HepG2 (cell line): ENCODE data around the gene NKD1. TPM values are rescaled to one million over a fixed set of nuclear protein-coding genes. Genes with fewer than 3 reads are reported as not detected.

Experiments used
- AGO1 ChIP-seq: fragments of 200-400 bp; formaldehyde crosslinking; IDR thresholded peaks from 2 replicates; pipeline ENCODE4 v1.6.1; 2017; ENCODE audit warnings: mild to moderate bottlenecking, low read depth, low read length, moderate library complexity; ENCODE audit not compliant: poor library complexity, severe bottlenecking
- CBX1 ChIP-seq: IDR thresholded peaks from one replicate; pipeline ENCODE4 v1.6.1; 2016; ENCODE audit warnings: antibody characterized with exemption, low read depth
- CBX2 ChIP-seq, 2 experiments: fragments of 200-600 bp in 1 of 2; sonication (generic); formaldehyde crosslinking in 1 of 2; IDR thresholded peaks; 2 replicates each; pipeline versions ENCODE4 v1.7.0 to v1.8.1; 2018 to 2022; ENCODE audit warnings: low read depth in 2 of 2, low read length in 1 of 2, mild to moderate bottlenecking in 1 of 2, missing genetic modification reagents in 1 of 2
- KDM6A ChIP-seq: IDR thresholded peaks from 2 replicates; pipeline ENCODE4 v1.6.1; 2016; ENCODE audit warnings: low read depth
- MED1 ChIP-seq: sonication (generic); formaldehyde crosslinking; IDR thresholded peaks from 2 replicates; pipeline ENCODE4 v1.4.0; 2020; ENCODE audit warnings: missing genetic modification reagents
- MEIS2 ChIP-seq: sonication (generic); formaldehyde crosslinking; IDR thresholded peaks from 2 replicates; pipeline ENCODE4 v1.9.0; 2021; ENCODE audit warnings: mild to moderate bottlenecking, missing genetic modification reagents
- NCOR1 ChIP-seq: fragments of 200-600 bp; sonication (generic); IDR thresholded peaks from 2 replicates; pipeline ENCODE4 v1.7.0; 2017; ENCODE audit warnings: antibody characterized with exemption, low read length, borderline replicate concordance
- NR2F2 ChIP-seq: IDR thresholded peaks from 2 replicates; pipeline ENCODE4 v1.6.1; 2012; ENCODE audit warnings: low read depth, inconsistent platforms, borderline replicate concordance
- PTBP1 ChIP-seq: fragments of 200-400 bp; formaldehyde crosslinking; IDR thresholded peaks from 2 replicates; pipeline ENCODE4 v1.6.1; 2018; ENCODE audit warnings: low read length, low read depth; ENCODE audit not compliant: poor library complexity, severe bottlenecking
- SMARCC2 ChIP-seq: fragments of 450-650 bp; IDR thresholded peaks from 2 replicates; pipeline ENCODE4 v1.6.1; 2017; ENCODE audit warnings: antibody characterized with exemption, mild to moderate bottlenecking
- SSRP1 ChIP-seq: IDR thresholded peaks from 2 replicates; pipeline ENCODE4 v1.6.1; 2016; ENCODE audit warnings: control low read depth
- STAT5B ChIP-seq: sonication (generic); formaldehyde crosslinking; IDR thresholded peaks from 2 replicates; pipeline ENCODE4 v1.4.0; 2020; ENCODE audit warnings: missing genetic modification reagents
- ZFP41 ChIP-seq: sonication (generic); formaldehyde crosslinking; IDR thresholded peaks from 2 replicates; pipeline ENCODE4 v1.4.0; 2020; ENCODE audit warnings: mild to moderate bottlenecking, missing genetic modification reagents, borderline replicate concordance
- ZNF136 ChIP-seq: sonication (generic); formaldehyde crosslinking; IDR thresholded peaks from 2 replicates; pipeline ENCODE4 v1.8.1; 2022; ENCODE audit warnings: low read depth, mild to moderate bottlenecking, moderate library complexity, missing genetic modification reagents
- ZNF232 ChIP-seq: sonication (generic); formaldehyde crosslinking; IDR thresholded peaks from 2 replicates; pipeline ENCODE4 v1.4.0; 2020; ENCODE audit warnings: missing genetic modification reagents, borderline replicate concordance
- ZNF264 ChIP-seq: sonication (generic); formaldehyde crosslinking; IDR thresholded peaks from 2 replicates; pipeline ENCODE4 v1.4.0; 2020; ENCODE audit warnings: missing genetic modification reagents
- ZNF552 ChIP-seq: sonication (generic); formaldehyde crosslinking; IDR thresholded peaks from 2 replicates; pipeline ENCODE4 v1.9.0; 2022; ENCODE audit warnings: missing genetic modification reagents, mild to moderate bottlenecking, borderline replicate concordance
- ZNF562 ChIP-seq: sonication (generic); formaldehyde crosslinking; IDR thresholded peaks from 2 replicates; pipeline ENCODE4 v1.8.0; 2022; ENCODE audit warnings: missing genetic modification reagents, borderline replicate concordance
- ZNF598 ChIP-seq: sonication (generic); formaldehyde crosslinking; IDR thresholded peaks from 2 replicates; pipeline ENCODE4 v1.5.1; 2020; ENCODE audit warnings: mild to moderate bottlenecking, missing genetic modification reagents, borderline replicate concordance
- ZNF747 ChIP-seq: sonication (generic); formaldehyde crosslinking; IDR thresholded peaks from 2 replicates; pipeline ENCODE4 v1.8.1; 2023; ENCODE audit warnings: missing genetic modification reagents, mild to moderate bottlenecking, borderline replicate concordance
- ZNF879 ChIP-seq: sonication (generic); formaldehyde crosslinking; IDR thresholded peaks from 2 replicates; pipeline ENCODE4 v1.8.1; 2023; ENCODE audit warnings: missing genetic modification reagents
- polyA plus RNA-seq, 8 experiments: library from polyadenylated mRNA; depleted of rRNA in 3 of 8; stranded (reverse) in 7 of 8; unstranded in 1 of 8; fragments of >200 nt; fragmentation: Illumina TruSeq in 4 of 8; extraction: Trizol in 4 of 8; gene quantifications; 2 replicates each; pipeline versions ENCODE4 v1.2.1 to v1.2.3, GENCODE V29; 2011 to 2016; ENCODE audit warnings: low read depth in 4 of 8, missing spikeins in 1 of 8, mixed read lengths in 1 of 8; ENCODE audit not compliant: insufficient read depth in 1 of 8
- total RNA-seq, 5 experiments: library from RNA; depleted of rRNA; stranded (reverse); fragments of >200 nt; fragmentation: Illumina TruSeq; extraction: Trizol; gene quantifications; 2 replicates each; pipeline ENCODE4 v1.2.3, GENCODE V29; 2016; ENCODE audit warnings: low read depth in 1 of 5
- TF ChIP-seq, protein P1 (sequence below): sonication (generic); formaldehyde crosslinking; IDR thresholded peaks from 2 replicates; pipeline ENCODE4 v1.4.0; 2020; ENCODE audit warnings: missing genetic modification reagents
- TF ChIP-seq, protein P2 (sequence below): sonication (generic); formaldehyde crosslinking; IDR thresholded peaks from 2 replicates; pipeline ENCODE4 v1.4.0; 2020; ENCODE audit warnings: mild to moderate bottlenecking, missing genetic modification reagents
- TF ChIP-seq, protein P3 (sequence below): IDR thresholded peaks from 2 replicates; pipeline ENCODE4 v1.6.1; 2016; ENCODE audit warnings: missing biosample characterization, missing genetic modification reagents, low read depth

NKD1 gene
- total and polyA plus RNA-seq, 2 of the 13 experiments (the other 11 are each of a cell fraction or from before 2014, with no cell fraction given): 70.4 to 121 TPM

DNA sequence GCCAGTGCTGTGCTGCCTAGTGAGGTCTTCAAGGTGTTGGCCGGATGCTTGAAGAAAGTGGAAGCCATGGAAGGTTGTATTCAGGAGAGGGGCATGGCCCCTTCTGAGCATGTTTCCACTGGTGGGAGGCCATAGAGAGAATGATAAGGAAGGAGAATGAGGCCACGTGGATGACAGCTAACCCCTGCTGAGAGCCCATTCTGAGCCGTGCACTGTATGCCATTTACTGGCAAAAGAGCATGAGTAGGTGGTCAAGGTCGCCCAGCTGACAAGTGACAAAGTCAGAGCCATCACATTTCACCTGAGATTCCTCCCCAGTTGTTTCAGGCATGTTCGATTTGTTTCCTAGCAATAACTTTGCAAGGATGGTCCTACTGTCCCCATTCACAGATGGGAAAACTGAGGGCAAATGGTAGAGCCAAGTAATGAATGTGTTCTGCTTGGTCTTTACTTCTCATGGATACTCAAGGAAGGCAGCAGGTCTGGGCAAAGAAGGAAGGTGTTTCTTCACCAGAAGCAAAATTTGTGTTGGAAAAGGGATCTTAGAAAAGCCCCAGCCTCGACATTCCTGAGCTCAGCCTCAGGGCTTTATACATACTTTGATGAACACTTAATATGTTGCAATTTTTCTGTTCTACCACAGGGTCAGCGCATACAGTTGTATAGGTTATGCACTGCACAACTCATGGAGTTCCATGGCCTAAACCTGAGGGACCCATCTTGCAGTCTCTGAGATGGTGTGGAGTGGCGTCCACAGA is 10.5 kb upstream of the NKD1 start (continued):
- TF ChIP-seq NCOR1 (no peak), ZNF598 (no peak), AGO1 (no peak), STAT5B (CRISPR knock-in tag) (no peak), NR2F2 (no peak), MEIS2 (CRISPR knock-in tag) (no peak), ZNF552 (CRISPR knock-in tag) (no peak), KDM6A (no peak), ZNF136 (CRISPR knock-in tag) (no peak), CBX1 (peak; percentile 72), MED1 (CRISPR knock-in tag) (no peak), CBX2 (IDR thresholded peaks at IDR 0.05; ENCODE audit: low read depth, low read length) (no peak), CBX2 (CRISPR knock-in tag; IDR thresholded peaks at IDR 0.05; ENCODE audit: low read depth) (no peak), ZNF232 (CRISPR knock-in tag) (no peak), ZNF879 (CRISPR knock-in tag) (no peak), PTBP1 (no peak), SSRP1 (CRISPR knock-in tag) (0 out of 2 replicates have a peak, but pooled peaks have one; percentile 34), ZNF264 (CRISPR knock-in tag) (no peak), ZNF562 (CRISPR knock-in tag) (no peak), ZFP41 (CRISPR knock-in tag) (no peak), ZNF747 (CRISPR knock-in tag) (no peak), SMARCC2 (no peak)
- TF ChIP-seq, protein P1, sequence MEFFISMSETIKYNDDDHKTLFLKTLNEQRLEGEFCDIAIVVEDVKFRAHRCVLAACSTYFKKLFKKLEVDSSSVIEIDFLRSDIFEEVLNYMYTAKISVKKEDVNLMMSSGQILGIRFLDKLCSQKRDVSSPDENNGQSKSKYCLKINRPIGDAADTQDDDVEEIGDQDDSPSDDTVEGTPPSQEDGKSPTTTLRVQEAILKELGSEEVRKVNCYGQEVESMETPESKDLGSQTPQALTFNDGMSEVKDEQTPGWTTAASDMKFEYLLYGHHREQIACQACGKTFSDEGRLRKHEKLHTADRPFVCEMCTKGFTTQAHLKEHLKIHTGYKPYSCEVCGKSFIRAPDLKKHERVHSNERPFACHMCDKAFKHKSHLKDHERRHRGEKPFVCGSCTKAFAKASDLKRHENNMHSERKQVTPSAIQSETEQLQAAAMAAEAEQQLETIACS (CRISPR knock-in tag): no peak
- TF ChIP-seq, protein P2, sequence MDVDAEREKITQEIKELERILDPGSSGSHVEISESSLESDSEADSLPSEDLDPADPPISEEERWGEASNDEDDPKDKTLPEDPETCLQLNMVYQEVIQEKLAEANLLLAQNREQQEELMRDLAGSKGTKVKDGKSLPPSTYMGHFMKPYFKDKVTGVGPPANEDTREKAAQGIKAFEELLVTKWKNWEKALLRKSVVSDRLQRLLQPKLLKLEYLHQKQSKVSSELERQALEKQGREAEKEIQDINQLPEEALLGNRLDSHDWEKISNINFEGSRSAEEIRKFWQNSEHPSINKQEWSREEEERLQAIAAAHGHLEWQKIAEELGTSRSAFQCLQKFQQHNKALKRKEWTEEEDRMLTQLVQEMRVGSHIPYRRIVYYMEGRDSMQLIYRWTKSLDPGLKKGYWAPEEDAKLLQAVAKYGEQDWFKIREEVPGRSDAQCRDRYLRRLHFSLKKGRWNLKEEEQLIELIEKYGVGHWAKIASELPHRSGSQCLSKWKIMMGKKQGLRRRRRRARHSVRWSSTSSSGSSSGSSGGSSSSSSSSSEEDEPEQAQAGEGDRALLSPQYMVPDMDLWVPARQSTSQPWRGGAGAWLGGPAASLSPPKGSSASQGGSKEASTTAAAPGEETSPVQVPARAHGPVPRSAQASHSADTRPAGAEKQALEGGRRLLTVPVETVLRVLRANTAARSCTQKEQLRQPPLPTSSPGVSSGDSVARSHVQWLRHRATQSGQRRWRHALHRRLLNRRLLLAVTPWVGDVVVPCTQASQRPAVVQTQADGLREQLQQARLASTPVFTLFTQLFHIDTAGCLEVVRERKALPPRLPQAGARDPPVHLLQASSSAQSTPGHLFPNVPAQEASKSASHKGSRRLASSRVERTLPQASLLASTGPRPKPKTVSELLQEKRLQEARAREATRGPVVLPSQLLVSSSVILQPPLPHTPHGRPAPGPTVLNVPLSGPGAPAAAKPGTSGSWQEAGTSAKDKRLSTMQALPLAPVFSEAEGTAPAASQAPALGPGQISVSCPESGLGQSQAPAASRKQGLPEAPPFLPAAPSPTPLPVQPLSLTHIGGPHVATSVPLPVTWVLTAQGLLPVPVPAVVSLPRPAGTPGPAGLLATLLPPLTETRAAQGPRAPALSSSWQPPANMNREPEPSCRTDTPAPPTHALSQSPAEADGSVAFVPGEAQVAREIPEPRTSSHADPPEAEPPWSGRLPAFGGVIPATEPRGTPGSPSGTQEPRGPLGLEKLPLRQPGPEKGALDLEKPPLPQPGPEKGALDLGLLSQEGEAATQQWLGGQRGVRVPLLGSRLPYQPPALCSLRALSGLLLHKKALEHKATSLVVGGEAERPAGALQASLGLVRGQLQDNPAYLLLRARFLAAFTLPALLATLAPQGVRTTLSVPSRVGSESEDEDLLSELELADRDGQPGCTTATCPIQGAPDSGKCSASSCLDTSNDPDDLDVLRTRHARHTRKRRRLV (CRISPR knock-in tag): no peak
- TF ChIP-seq, protein P3, sequence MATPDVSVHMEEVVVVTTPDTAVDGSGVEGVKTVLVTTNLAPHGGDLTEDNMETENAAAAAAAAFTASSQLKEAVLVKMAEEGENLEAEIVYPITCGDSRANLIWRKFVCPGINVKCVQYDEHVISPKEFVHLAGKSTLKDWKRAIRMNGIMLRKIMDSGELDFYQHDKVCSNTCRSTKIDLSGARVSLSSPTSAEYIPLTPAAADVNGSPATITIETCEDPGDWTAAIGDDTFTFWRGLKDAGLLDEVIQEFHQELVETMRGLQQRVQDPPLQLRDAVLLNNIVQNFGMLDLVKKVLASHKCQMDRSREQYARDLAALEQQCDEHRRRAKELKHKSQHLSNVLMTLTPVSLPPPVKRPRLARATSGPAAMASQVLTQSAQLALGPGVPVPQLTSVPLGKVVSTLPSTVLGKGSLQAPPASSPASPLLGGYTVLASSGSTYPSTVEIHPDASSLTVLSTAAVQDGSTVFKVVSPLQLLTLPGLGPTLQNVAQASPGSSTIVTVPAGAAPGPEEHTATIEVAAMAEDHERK (CRISPR knock-in tag): no peak
